Nephron (organoid): ENCODE measurements around the gene USP8.
"Not testable (repeated sequence)": the region's sequence is repeated elsewhere in the genome, so short reads cannot be mapped to it uniquely, and the experiment has no call there.

Experiments used
- H3K27ac Mint-ChIP-seq, 3 experiments: 2 replicates each; pipeline ENCODE4 v1.8.0; 2020; ENCODE audit warnings: mixed read lengths in 3 of 3, mild to moderate bottlenecking in 2 of 3, moderate library complexity in 1 of 3
- H3K27me3 Mint-ChIP-seq: 2 replicates; pipeline ENCODE4 v1.8.0; 2021; ENCODE audit warnings: low read depth, mild to moderate bottlenecking, moderate library complexity, mixed read lengths
- H3K36me3 Mint-ChIP-seq: 2 replicates; pipeline ENCODE4 v1.8.0; 2020; ENCODE audit warnings: low read depth, mixed read lengths
- H3K4me1 Mint-ChIP-seq: 2 replicates; pipeline ENCODE4 v1.8.0; 2020; ENCODE audit warnings: mixed read lengths
- H3K4me3 Mint-ChIP-seq, 3 experiments: 2 replicates each; pipeline ENCODE4 v1.8.0; 2020; ENCODE audit warnings: mild to moderate bottlenecking in 3 of 3, mixed read lengths in 3 of 3, moderate library complexity in 2 of 3
- H3K9me3 Mint-ChIP-seq: 2 replicates; pipeline ENCODE4 v1.8.0; 2020; ENCODE audit warnings: mixed read lengths
- TF ChIP-seq, protein P1 (sequence below), 3 experiments: fragments of 200-600 bp; sonication (generic); IDR thresholded peaks; one replicate each; pipeline ENCODE4 v1.5.0; 2021; ENCODE audit warnings: antibody characterized with exemption in 3 of 3; ENCODE audit not compliant: unreplicated experiment in 3 of 3

Gene USP8

DNA sequence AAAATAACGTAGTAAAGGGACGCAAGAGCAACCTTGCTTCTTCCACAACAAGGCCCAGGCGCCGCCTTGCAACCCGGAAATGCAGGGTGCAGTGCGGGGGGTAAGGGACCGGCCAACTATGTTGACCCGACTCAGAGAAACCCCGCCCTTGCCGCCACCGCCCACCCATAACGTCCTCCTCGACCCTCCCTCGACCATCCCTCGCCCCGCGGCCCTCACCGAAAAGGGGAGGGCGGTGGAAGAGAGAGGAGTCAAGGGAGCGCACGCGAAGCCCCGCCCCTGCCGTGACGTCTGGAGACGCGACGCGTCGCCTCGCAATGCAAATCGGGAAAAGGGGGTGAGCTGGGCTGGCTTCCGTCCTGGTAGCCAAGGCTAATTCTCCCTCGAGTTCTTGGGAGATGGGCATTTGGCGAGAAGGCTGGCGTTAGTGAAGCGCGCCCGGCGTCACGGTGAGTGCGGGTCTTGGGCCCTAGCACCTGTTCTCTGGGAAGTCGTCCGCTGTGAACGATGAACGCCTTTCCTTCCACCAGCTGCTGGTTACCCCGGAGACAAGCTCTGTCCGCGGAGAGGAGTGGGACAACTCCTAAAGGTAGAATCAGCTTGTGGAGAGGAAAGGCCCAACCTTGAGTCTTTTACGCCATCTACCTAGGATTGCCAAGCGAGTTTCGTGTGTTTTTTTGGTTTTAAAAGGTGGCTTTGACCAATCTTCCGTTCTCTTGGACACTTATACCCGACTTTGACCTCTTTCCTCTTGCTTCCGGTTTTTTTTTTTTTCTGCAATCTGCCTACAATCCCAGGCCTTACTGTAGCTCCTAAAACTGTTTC is at the start of gene USP8:
USP8 (plus strand) TSS at position 340 of the 825 bp plus-strand sequence. CDS start 14,669 bp downstream, outside the sequence.
- Mint-ChIP-seq H3K27ac (peak within 1 kb of the TSS; percentile 87 to 95 (median 92)), H3K4me1 (peaks cover 10% of the 10 kb centered on the region), H3K27me3 (no peaks in the 10 kb centered on the region), H3K4me3 (peak within 1 kb of the TSS; percentile 91 to 94 (median 93)), H3K9me3 (no peaks in the 10 kb centered on the region), H3K36me3 (no peaks in the 10 kb centered on the region)
- TF ChIP-seq, protein P1, sequence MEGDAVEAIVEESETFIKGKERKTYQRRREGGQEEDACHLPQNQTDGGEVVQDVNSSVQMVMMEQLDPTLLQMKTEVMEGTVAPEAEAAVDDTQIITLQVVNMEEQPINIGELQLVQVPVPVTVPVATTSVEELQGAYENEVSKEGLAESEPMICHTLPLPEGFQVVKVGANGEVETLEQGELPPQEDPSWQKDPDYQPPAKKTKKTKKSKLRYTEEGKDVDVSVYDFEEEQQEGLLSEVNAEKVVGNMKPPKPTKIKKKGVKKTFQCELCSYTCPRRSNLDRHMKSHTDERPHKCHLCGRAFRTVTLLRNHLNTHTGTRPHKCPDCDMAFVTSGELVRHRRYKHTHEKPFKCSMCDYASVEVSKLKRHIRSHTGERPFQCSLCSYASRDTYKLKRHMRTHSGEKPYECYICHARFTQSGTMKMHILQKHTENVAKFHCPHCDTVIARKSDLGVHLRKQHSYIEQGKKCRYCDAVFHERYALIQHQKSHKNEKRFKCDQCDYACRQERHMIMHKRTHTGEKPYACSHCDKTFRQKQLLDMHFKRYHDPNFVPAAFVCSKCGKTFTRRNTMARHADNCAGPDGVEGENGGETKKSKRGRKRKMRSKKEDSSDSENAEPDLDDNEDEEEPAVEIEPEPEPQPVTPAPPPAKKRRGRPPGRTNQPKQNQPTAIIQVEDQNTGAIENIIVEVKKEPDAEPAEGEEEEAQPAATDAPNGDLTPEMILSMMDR (IDR thresholded peaks at IDR 0.05; ENCODE audit: unreplicated experiment in 3 of 3): no peak

DNA sequence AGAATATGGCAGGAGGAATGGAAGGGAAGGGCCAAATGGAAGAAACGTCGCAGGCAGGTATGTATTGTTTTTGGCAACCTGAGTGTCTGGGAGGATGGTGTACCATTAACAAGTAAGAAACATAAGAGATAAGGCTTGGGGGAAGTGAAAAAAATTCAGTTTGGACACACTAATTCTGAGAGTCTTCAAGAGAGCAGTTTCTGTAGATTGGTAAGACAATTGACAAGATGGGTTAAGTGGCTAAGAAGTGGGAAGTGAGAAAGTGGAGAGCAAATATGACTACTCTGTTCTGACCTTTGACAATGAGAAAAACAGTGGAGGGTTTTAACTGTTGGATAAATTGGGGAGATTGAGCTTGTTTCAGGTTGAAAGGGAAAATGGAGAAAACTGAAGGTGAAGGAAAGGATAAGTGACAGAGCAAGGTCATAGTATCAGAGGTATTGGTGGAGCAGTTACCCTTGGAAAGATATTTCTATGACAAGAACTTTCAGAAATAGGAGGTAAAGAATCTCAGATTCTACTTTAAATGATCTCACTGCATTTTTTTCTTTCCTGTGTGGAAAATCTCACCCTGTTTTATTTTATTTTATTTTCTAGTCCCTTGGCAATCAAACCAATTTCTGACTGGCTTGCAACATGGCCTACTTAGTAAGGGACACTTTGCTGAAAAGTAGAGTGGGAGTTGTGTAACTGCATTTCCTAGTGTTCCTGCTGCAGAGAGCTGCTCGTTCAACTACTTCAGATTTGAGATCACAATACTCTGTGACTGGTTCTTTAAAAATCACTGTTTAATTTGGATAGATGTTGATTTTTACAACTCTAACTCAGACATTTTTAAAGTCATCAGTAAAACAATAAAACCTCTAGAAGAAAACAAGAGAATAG is 46.1 kb upstream of the USP8 start:
- Mint-ChIP-seq H3K27ac (no peak overlapping the region), H3K4me1 (no peaks in the 10 kb centered on the region), H3K4me3 (no peak overlapping the region), H3K9me3 (no peaks in the 10 kb centered on the region), H3K27me3 (no peaks in the 10 kb centered on the region), H3K36me3 (no peaks in the 10 kb centered on the region)
- TF ChIP-seq, protein P1 (IDR thresholded peaks at IDR 0.05; ENCODE audit: unreplicated experiment in 3 of 3): no peak

DNA sequence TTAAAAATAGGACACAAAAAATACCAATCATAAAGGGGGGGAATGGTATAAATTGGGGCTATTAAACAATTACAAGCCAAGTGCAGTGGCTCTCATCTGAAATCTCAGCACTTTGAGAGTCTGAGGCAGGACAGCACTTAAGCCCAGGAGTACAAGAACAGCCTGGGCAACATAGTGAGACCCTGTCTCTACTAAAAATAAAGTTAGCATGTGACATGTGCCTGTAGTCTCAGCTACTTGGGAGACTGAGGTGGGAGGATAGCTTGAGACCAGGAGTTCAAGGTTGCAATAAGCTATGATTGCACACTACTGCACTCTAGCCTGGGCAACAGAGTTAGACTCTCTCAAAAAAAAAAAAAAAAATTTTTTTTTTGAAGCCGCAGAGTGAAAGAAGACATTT is 45.4 kb upstream of the USP8 start:
- Mint-ChIP-seq H3K36me3 (no peaks in the 10 kb centered on the region), H3K4me3 (no peak overlapping the region), H3K4me1 (no peaks in the 10 kb centered on the region), H3K27me3 (no peaks in the 10 kb centered on the region), H3K27ac (no peak overlapping the region), H3K9me3 (no peaks in the 10 kb centered on the region)
- TF ChIP-seq, protein P1 (IDR thresholded peaks at IDR 0.05; ENCODE audit: unreplicated experiment in 3 of 3): no peak

DNA sequence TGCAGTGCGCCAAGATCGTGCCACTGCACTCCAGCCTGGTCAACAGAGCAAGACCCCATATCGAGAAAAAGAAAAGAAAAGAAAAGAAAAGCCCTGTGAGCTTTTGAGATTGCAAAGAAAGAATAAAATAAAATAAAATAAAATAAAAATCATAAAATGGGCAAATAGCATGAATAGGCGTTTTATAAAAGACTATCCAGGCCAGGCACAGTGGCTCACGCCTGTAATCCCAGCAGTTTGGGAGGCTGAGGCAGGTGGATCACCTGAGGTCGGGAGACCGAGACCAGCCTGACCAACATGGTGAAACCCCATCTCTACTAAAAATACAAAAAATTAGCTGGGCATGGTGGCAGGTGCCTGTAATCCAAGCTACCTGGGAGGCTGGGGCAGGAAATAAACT is 44.8 kb upstream of the USP8 start:
- not testable (repeated sequence) for H3K9me3 Mint-ChIP-seq, H3K4me3 Mint-ChIP-seq, H3K27ac Mint-ChIP-seq, H3K4me1 Mint-ChIP-seq, H3K36me3 Mint-ChIP-seq, H3K27me3 Mint-ChIP-seq

DNA sequence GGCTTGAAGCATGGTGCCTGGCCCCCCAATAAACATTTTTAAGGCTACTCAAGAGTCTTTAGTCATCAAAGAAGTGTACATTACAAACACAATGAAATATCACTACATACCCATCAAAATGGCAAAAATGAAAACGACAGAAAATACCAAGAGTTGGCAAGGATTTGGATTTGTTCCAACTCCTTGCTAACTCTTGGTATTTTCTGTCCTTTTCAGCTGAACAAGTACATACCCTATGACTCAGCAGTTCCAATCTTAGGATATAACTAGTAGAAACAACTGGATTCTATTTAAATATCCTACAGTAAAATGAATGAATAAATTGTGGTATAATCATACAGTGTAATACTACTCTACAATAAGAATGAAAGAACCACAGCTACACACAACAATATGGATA is 44.1 kb upstream of the USP8 start:
- Mint-ChIP-seq H3K27ac (no peak overlapping the region), H3K9me3 (no peaks in the 10 kb centered on the region), H3K4me1 (no peaks in the 10 kb centered on the region)

DNA sequence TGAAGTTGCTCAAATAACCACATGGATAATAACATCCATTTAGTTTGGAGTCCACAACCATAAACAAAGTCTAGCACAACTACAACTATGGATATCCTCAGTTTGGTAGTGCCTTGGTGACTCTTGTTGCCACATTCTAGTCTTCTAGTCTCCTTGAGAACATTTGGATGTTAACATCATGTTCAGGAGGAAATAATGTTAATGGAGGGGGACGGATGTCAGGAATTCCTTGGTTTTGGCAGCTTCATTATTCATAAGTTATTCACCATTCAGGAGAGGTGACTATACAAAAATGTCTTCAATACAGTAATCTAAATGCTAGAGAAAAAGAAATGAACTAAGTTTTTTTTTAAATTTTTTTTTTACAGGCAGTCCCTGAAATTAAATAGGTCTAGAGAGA is 42.8 kb upstream of the USP8 start:
- Mint-ChIP-seq H3K4me3 (no peak overlapping the region), H3K9me3 (no peaks in the 10 kb centered on the region), H3K36me3 (no peaks in the 10 kb centered on the region), H3K4me1 (no peaks in the 10 kb centered on the region), H3K27ac (no peak overlapping the region), H3K27me3 (no peaks in the 10 kb centered on the region)
- TF ChIP-seq, protein P1 (IDR thresholded peaks at IDR 0.05; ENCODE audit: unreplicated experiment in 3 of 3): no peak

More for the DNA sequence above, 44.1 kb upstream of the USP8 start:
- H3K36me3 Mint-ChIP-seq: no peaks in the 10 kb centered on the region
- no peaks in the 10 kb centered on the region for H3K27me3 Mint-ChIP-seq
- TF ChIP-seq, protein P1 (IDR thresholded peaks at IDR 0.05; ENCODE audit: unreplicated experiment in 3 of 3): no peak
- H3K4me3 Mint-ChIP-seq: no peak overlapping the region

DNA sequence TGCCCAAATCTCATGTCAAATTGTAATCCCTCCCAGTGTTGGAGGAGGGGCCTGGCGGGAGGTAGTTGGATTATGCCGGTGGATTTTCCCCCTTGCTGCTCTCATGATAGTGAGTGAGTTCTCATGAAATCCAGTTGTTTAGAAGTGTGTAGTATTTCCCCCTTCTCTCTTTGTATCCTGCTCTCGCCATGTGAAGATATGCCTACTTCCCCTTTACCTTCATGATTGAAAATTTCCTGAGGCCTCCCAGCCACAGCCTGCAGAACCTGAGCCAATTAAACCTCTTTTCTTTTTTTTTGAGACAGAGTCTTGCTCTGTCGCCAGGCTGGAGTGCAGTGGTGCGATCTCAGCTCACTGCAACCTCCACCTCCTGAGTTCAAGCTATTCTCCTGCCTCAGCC is 41.8 kb upstream of the USP8 start:
- H3K27ac Mint-ChIP-seq, H3K36me3 Mint-ChIP-seq, H3K27me3 Mint-ChIP-seq: not testable (repeated sequence)

More for the DNA sequence above, 41.8 kb upstream of the USP8 start:
- not testable (repeated sequence) for H3K4me3 Mint-ChIP-seq, H3K4me1 Mint-ChIP-seq, H3K9me3 Mint-ChIP-seq
